HG03354 (cell line): Measurements from ENCODE around the gene EFCAB11.

Source experiments
- ATAC-seq: cut with Tn5 transposase; IDR thresholded peaks from one replicate; pipeline ENCODE4 v1.9.1; 2021; ENCODE audit warnings: mild to moderate bottlenecking; ENCODE audit not compliant: unreplicated experiment, poor library complexity, severe bottlenecking

Gene EFCAB11

DNA sequence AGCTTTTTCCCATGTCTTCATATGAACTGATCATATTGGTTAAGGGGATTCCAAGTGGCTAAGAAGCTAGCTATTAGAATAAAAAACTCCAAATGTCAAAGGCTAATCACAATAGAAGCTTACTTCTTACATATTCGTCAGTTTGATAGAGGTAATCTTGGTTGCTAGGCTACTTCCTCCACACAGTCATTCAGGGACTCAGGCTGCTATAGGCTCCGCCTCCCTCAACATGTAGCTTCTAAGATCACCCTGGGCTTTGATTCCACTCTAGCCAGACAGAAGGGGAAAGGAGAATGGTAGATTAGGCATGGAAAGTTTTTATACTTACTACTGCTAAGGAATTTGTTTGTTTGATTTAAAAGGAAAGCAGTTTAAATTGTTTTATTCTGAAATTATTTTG lies 207.9 kb downstream of the EFCAB11 start:
- no peak for ATAC-seq

DNA sequence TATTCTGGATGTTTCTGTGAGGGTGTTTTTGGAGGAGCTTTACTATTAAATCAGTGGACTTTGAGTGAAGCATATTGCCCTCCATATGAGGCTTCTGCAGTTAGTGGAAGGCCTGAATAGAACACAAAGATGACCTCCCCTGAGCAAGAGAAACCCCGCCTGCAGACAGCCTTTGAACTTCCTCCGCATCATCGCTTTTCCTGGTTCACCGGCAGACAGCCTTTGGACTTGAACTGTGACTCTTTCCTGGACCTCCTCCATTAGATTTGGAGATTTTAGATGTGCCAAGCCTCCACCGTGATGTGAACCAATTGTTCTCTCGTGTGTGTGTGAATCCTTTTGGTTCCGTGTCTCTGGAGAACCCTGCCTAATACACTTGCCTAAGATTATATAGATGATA lies 208.4 kb downstream of the EFCAB11 start:
- ATAC-seq: no peak
